ENCODE measurements around the gene GRIN3A. TPM values are rescaled to one million over a fixed set of nuclear protein-coding genes. Genes with fewer than 3 reads are reported as not detected.
A peak's percentile ranks its signal among the peaks of the same experiment; 100 is the strongest.

GRIN3A gene
- total RNA-seq, 1 donor from 2014 or later: not detected

- no peak for DNase-seq (ENCODE audit: low read depth in 2 of 2)
Observed at GRCh38 chr9:101706261-101706798, 32.1 kb downstream of the GRIN3A start.

- peak in 1 of 2 donors; percentile 3 for DNase-seq (ENCODE audit: low read depth in 2 of 2)
Observed at GRCh38 chr9:101705135-101705661, 33.2 kb downstream of the GRIN3A start.

- no peak for DNase-seq (ENCODE audit: low read depth in 2 of 2)
Observed at GRCh38 chr9:101702257-101702656, 36.2 kb downstream of the GRIN3A start.

- DNase-seq (ENCODE audit: low read depth in 2 of 2): no peak
Observed at GRCh38 chr9:101693546-101694336, 44.7 kb downstream of the GRIN3A start.

- DNase-seq (ENCODE audit: low read depth in 2 of 2): no peak
Observed at GRCh38 chr9:101691657-101692056, 46.8 kb downstream of the GRIN3A start.

GRCh38 chr9:101689039-101689438, 49.4 kb downstream of the GRIN3A start:
- DNase-seq (ENCODE audit: low read depth in 2 of 2): no peak

- no peak for DNase-seq (ENCODE audit: low read depth in 2 of 2)
Observed at GRCh38 chr9:101684665-101685064, 53.8 kb downstream of the GRIN3A start.

- DNase-seq (ENCODE audit: low read depth in 2 of 2): no peak
Observed at GRCh38 chr9:101683236-101683635, 55.2 kb downstream of the GRIN3A start.

- no peak for DNase-seq (ENCODE audit: low read depth in 2 of 2)
Observed at GRCh38 chr9:101677861-101678260, 60.6 kb downstream of the GRIN3A start.

- no peak for DNase-seq (ENCODE audit: low read depth in 2 of 2)
Observed at GRCh38 chr9:101675341-101675740, 63.1 kb downstream of the GRIN3A start.

- DNase-seq (ENCODE audit: low read depth in 2 of 2): no peak
Observed at GRCh38 chr9:101674165-101674564, 64.3 kb downstream of the GRIN3A start.

GRCh38 chr9:101673642-101674041, 64.8 kb downstream of the GRIN3A start:
- no peak for DNase-seq (ENCODE audit: low read depth in 2 of 2)

- DNase-seq (ENCODE audit: low read depth in 2 of 2): no peak
Observed at GRCh38 chr9:101671567-101671966, 66.9 kb downstream of the GRIN3A start.

GRCh38 chr9:101668421-101668820, 70.0 kb downstream of the GRIN3A start:
- no peak for DNase-seq (ENCODE audit: low read depth in 2 of 2)

- DNase-seq (ENCODE audit: low read depth in 2 of 2): no peak
Observed at GRCh38 chr9:101664453-101664852, 74.0 kb downstream of the GRIN3A start.

GRCh38 chr9:101652601-101653175, 85.8 kb downstream of the GRIN3A start:
- no peak for DNase-seq (ENCODE audit: low read depth in 2 of 2)

- DNase-seq (ENCODE audit: low read depth in 2 of 2): no peak
Observed at GRCh38 chr9:101650142-101650541, 88.3 kb downstream of the GRIN3A start.

- DNase-seq (ENCODE audit: low read depth in 2 of 2): no peak
Observed at GRCh38 chr9:101648493-101648892, 90.0 kb downstream of the GRIN3A start.

- no peak for DNase-seq (ENCODE audit: low read depth in 2 of 2)
Observed at GRCh38 chr9:101639785-101640665, 98.4 kb downstream of the GRIN3A start.

- DNase-seq (ENCODE audit: low read depth in 2 of 2): no peak
Observed at GRCh38 chr9:101639311-101639710, 99.1 kb downstream of the GRIN3A start.

GRCh38 chr9:101636247-101636646, 102.2 kb downstream of the GRIN3A start:
- no peak for DNase-seq (ENCODE audit: low read depth in 2 of 2)

- no peak for DNase-seq (ENCODE audit: low read depth in 2 of 2)
Observed at GRCh38 chr9:101635473-101635872, 103.0 kb downstream of the GRIN3A start.
